WTC11 (cell line): Measurements from ENCODE around the gene FGR. TPM values are rescaled to one million over a fixed set of nuclear protein-coding genes. Genes with fewer than 3 reads are reported as not detected.
A peak's percentile ranks its signal among the peaks of the same experiment; 100 is the strongest.

Experiments used
- ATAC-seq: fragments of 200-7000 bp; cut with Tn5 transposase; 2 replicates; pipeline ENCODE4 v1.10.0; 2021; ENCODE audit warnings: mild to moderate bottlenecking, moderate library complexity
- Bru-seq: library from RNA; stranded (reverse); fragments of 400-500 nt; gene quantifications from one replicate; lab custom pipeline; 2021; lab: Mats Ljungman, UMichigan
- CTCF ChIA-PET: fragments of 300-600 bp; sonication (Branson Sonifier 250); formaldehyde crosslinking; loops from one replicate; lab custom pipeline; 2021; ENCODE audit warnings: antibody characterized with exemption; lab: Charles Lee
- POLR2A ChIA-PET: fragments of 350-600 bp; sonication (Branson Sonifier 250); formaldehyde crosslinking; loops from one replicate; lab custom pipeline; 2021; ENCODE audit warnings: antibody characterized with exemption; lab: Charles Lee
- DNase-seq: peaks from one replicate; pipeline ENCODE4 v3.0.0; 2021; ENCODE audit warnings: low spot score
- H3K27ac Mint-ChIP-seq: 2 replicates; pipeline ENCODE4 v1.8.0; 2021; ENCODE audit warnings: mixed read lengths
- H3K27me3 Mint-ChIP-seq: 2 replicates; pipeline ENCODE4 v1.8.0; 2021; ENCODE audit warnings: low read depth, mild to moderate bottlenecking, moderate library complexity, mixed read lengths
- H3K36me3 Mint-ChIP-seq: 2 replicates; pipeline ENCODE4 v1.8.0; 2021; ENCODE audit warnings: mixed read lengths
- H3K4me1 Mint-ChIP-seq: 2 replicates; pipeline ENCODE4 v1.8.0; 2022; ENCODE audit warnings: mixed read lengths
- H3K4me3 Mint-ChIP-seq: 2 replicates; pipeline ENCODE4 v1.8.0; 2021; ENCODE audit warnings: mild to moderate bottlenecking, moderate library complexity, mixed read lengths
- H3K9me3 Mint-ChIP-seq: 2 replicates; pipeline ENCODE4 v1.8.0; 2021; ENCODE audit warnings: mixed read lengths
- AFF4 ChIP-seq: sonication (generic); formaldehyde crosslinking; IDR thresholded peaks from 2 replicates; pipeline ENCODE4 v1.8.1; 2023; ENCODE audit warnings: mild to moderate bottlenecking, missing genetic modification reagents, borderline replicate concordance
- ATF6 ChIP-seq: sonication (generic); formaldehyde crosslinking; IDR thresholded peaks from 2 replicates; pipeline ENCODE4 v1.8.1; 2023; ENCODE audit warnings: mild to moderate bottlenecking, missing genetic modification reagents
- ELF4 ChIP-seq: sonication (generic); formaldehyde crosslinking; IDR thresholded peaks from 2 replicates; pipeline ENCODE4 v1.8.1; 2022; ENCODE audit warnings: low read depth, mild to moderate bottlenecking, moderate library complexity, missing genetic modification reagents
- EMX1 ChIP-seq: fragments of 250-450 bp; sonication (Bioruptor Pico); IDR thresholded peaks from 2 replicates; pipeline ENCODE4 v1.8.0; 2021; ENCODE audit warnings: mild to moderate bottlenecking
- ESRRA ChIP-seq: sonication (generic); formaldehyde crosslinking; IDR thresholded peaks from 2 replicates; pipeline ENCODE4 v1.8.1; 2022; ENCODE audit warnings: mild to moderate bottlenecking, missing genetic modification reagents, borderline replicate concordance
- FOXK1 ChIP-seq: sonication (generic); formaldehyde crosslinking; IDR thresholded peaks from 2 replicates; pipeline ENCODE4 v1.8.0; 2022; ENCODE audit warnings: mild to moderate bottlenecking, moderate library complexity, missing genetic modification reagents
- GTF2I ChIP-seq: fragments of 250-450 bp; sonication (Bioruptor Pico); conservative IDR thresholded peaks from 2 replicates; pipeline ENCODE4 v1.4.0; 2021; ENCODE audit warnings: mild to moderate bottlenecking
- IRF2 ChIP-seq: sonication (generic); formaldehyde crosslinking; IDR thresholded peaks from 2 replicates; pipeline ENCODE4 v1.8.0; 2022; ENCODE audit warnings: low read depth, missing genetic modification reagents, borderline replicate concordance
- MLX ChIP-seq: sonication (generic); formaldehyde crosslinking; IDR thresholded peaks from 2 replicates; pipeline ENCODE4 v1.8.1; 2023; ENCODE audit warnings: mild to moderate bottlenecking, missing genetic modification reagents, moderate library complexity
- NFE2L1 ChIP-seq: sonication (generic); formaldehyde crosslinking; IDR thresholded peaks from 2 replicates; pipeline ENCODE4 v1.8.1; 2023; ENCODE audit warnings: missing genetic modification reagents
- TEAD1 ChIP-seq: sonication (generic); formaldehyde crosslinking; IDR thresholded peaks from 2 replicates; pipeline ENCODE4 v1.8.0; 2022; ENCODE audit warnings: mild to moderate bottlenecking, missing genetic modification reagents
- USF2 ChIP-seq: sonication (generic); formaldehyde crosslinking; IDR thresholded peaks from 2 replicates; pipeline ENCODE4 v1.8.1; 2023; ENCODE audit warnings: mild to moderate bottlenecking, missing genetic modification reagents, moderate library complexity
- ZBTB21 ChIP-seq: sonication (generic); formaldehyde crosslinking; IDR thresholded peaks from 2 replicates; pipeline ENCODE4 v1.8.1; 2023; ENCODE audit warnings: mild to moderate bottlenecking, missing genetic modification reagents, borderline replicate concordance
- ZMAT4 ChIP-seq: fragments of 250-450 bp; sonication (Bioruptor Pico); IDR thresholded peaks from 2 replicates; pipeline ENCODE4 v1.9.0; 2021; ENCODE audit warnings: mild to moderate bottlenecking
- ZNF317 ChIP-seq: sonication (generic); formaldehyde crosslinking; IDR thresholded peaks from 2 replicates; pipeline ENCODE4 v1.8.1; 2023; ENCODE audit warnings: low read depth, mild to moderate bottlenecking, moderate library complexity, missing genetic modification reagents, borderline replicate concordance
- ZNF416 ChIP-seq: fragments of 250-450 bp; sonication (Bioruptor Pico); IDR thresholded peaks from 2 replicates; pipeline ENCODE4 v1.9.0; 2021; ENCODE audit warnings: mild to moderate bottlenecking, inconsistent platforms
- ZNF423 ChIP-seq: fragments of 250-450 bp; sonication (Bioruptor Pico); IDR thresholded peaks from 2 replicates; pipeline ENCODE4 v2.1.2; 2022; ENCODE audit warnings: mild to moderate bottlenecking, moderate library complexity
- ZNF671 ChIP-seq: fragments of 250-450 bp; sonication (Bioruptor Pico); IDR thresholded peaks from 2 replicates; pipeline ENCODE4 v1.8.0; 2021; ENCODE audit warnings: mild to moderate bottlenecking
- long read RNA-seq, 3 experiments: library from RNA in 1 of 3; library from capped mRNA in 1 of 3; library from polyadenylated mRNA in 1 of 3; unstranded in 2 of 3; stranded (forward) in 1 of 3; transcript quantifications; one replicate each; pipeline ENCODE4 v2.0.0, GENCODE V29; 2021
- total RNA-seq: library from RNA; stranded (reverse); gene quantifications from 3 replicates; pipeline ENCODE4 v1.2.3, GENCODE V29; 2021

The FGR gene
- total RNA-seq: 0.30 to 0.77 TPM (median 0.46 TPM) in 3 replicates
- Bru-seq, nascent RNA: percentile 16 among the genes with signal in this experiment
- long read RNA-seq, experiment 1, partial matches to known transcripts: 2 of 3 reads
- long read RNA-seq, experiment 1, other reads (novel, unspliced or antisense): 1 of 3 reads
- long read RNA-seq, experiment 2, partial matches to known transcripts: 1 of 1 reads
- long read RNA-seq, experiment 2, other reads (novel, unspliced or antisense): 0 of 1 reads
- long read RNA-seq, experiment 3, partial matches to known transcripts: 0 of 2 reads
- long read RNA-seq, experiment 3, other reads (novel, unspliced or antisense): 2 of 2 reads

- Mint-ChIP-seq H3K4me3 (peak within 1 kb of the TSS; percentile 72), H3K27me3 (peaks cover 46% of the 10 kb centered on the region), H3K36me3 (no peaks in the 10 kb centered on the region), H3K27ac (no peak within 1 kb of the TSS), H3K9me3 (no peaks in the 10 kb centered on the region), H3K4me1 (peaks cover 19% of the 10 kb centered on the region)
- TF ChIP-seq ZNF671: no peak
- no peak for TF ChIP-seq ESRRA (CRISPR knock-in tag)
- no peak for TF ChIP-seq IRF2 (CRISPR knock-in tag)
- no peak for TF ChIP-seq ATF6
- no peak for TF ChIP-seq MLX (CRISPR knock-in tag)
- no peak for TF ChIP-seq AFF4 (CRISPR knock-in tag)
- no peak for TF ChIP-seq USF2 (CRISPR knock-in tag)
- no peak for TF ChIP-seq ZNF317
- no peak for TF ChIP-seq TEAD1 (CRISPR knock-in tag)
- no peak for TF ChIP-seq NFE2L1 (CRISPR knock-in tag)
- no peak for TF ChIP-seq ELF4 (CRISPR knock-in tag)
- no peak for TF ChIP-seq EMX1 (CRISPR knock-in tag)
- TF ChIP-seq FOXK1 (CRISPR knock-in tag): no peak
- DNase-seq (no peak), ATAC-seq (peak; percentile 22)
- ChIA-PET CTCF (no interaction called here), POLR2A (no interaction called here)
These were observed at the start of gene FGR for GRCh38 chr1:27634985-27635367. Gene FGR (minus strand): TSS chr1:27635185. CDS start chr1:27623916, 11,269 bp downstream.

- Mint-ChIP-seq H3K9me3 (peaks cover 42% of the 10 kb centered on the region), H3K27ac (no peak overlapping the region), H3K36me3 (peaks cover 19% of the 10 kb centered on the region), H3K27me3 (peaks cover 14% of the 10 kb centered on the region), H3K4me3 (no peak overlapping the region), H3K4me1 (peaks cover 8% of the 10 kb centered on the region; the same call in 1 of the 2 replicates)
- DNase-seq (no peak), ATAC-seq (no peak)
- ChIA-PET CTCF (interaction anchor here (0.7 kb wide), 1 partner anchor 15 kb away, joined by 3 read pairs; no protein-coding TSS in a partner anchor), POLR2A (no interaction called here)
- TF ChIP-seq ZNF423 (CRISPR knock-in tag) (no peak), ZMAT4 (CRISPR knock-in tag) (no peak), ZBTB21 (CRISPR knock-in tag) (no peak), ZNF416 (CRISPR knock-in tag) (no peak), GTF2I (CRISPR knock-in tag) (no peak)
These were observed 49.2 kb upstream of the FGR start for GRCh38 chr1:27684176-27684575.
